NAMALWA (cell line): ENCODE data around the gene PACSIN2.
"Not testable (repeated sequence)": the region's sequence is repeated elsewhere in the genome, so short reads cannot be mapped to it uniquely, and the experiment has no call there.

Experiments
- DNase-seq: peaks from one replicate; pipeline ENCODE4 v3.0.0-alpha.2; 2015; ENCODE audit warnings: low spot score

Gene PACSIN2

DNA sequence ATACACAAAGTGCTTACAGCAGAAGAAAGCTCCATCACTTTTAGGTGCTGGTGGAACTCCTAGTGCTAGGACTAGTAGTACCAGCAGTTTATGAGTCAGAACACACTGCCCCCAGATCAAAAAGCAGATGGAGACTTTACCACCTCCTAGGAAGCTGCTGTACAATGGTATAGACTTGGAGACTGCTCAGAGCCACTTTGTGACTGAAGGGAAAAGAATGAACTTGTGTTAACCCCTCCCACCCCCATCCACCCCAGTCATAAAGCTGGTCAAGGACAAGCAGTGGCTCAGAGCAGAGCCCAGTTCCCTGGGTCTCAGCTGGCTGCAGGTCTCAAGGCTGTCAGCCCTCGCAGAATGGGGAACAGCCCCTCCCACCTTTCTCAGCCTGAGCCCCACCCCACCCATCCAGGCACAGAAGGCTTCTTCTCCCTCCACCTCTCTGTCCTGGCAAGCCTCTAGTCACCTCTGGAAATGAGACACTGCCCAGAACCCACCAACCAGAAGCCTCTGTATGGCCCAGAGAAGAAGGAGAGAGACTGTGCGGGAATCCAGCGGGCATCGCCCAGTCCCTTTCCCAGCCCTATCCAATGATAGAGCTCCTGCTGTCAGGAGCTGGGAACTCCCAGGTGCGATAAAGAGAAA lies 23.8 kb downstream of the PACSIN2 start:
- no peak for DNase-seq

- DNase-seq: no peak
Measured at GRCh38 chr22:42990131-42990838, 24.7 kb downstream of the PACSIN2 start.

DNA sequence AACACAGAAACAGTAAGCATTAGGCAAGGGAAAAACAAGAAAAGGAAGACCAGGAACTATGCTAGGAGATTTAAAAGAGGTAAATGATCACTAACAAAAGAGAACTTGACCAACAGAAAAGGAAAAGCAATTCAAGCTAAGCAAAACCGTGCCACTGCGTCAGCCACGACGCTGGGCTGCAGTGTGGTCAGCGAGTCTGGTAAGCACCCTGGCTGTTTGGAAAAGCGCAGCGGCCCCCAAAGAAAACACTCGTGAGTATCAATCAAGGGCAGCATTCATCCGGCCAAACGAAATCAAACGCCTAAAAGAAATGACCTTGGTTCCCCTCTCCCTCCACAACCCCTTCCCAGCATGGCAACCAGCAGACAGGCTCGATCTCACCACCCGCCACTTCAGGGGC lies 28.8 kb downstream of the PACSIN2 start:
- no peak for DNase-seq

DNA sequence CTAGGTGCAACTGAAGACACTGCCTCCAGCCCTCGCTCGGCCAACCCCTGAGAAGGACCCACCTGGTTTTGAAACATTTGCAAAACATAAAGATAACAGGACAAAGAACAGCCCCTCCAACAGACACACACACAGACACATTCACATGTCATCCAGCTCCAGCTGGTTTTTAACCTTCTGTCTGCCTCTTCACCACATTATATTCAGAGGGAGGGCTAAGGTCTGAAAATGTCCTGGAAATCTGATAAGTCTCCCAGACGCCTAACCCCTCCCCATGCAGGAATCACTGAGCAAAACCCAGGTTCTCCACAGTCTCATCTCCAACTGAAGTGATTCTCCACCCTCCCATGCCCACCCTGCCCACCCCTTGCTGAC lies 29.4 kb downstream of the PACSIN2 start:
- no peak for DNase-seq

- DNase-seq: no peak
Measured at GRCh38 chr22:42984814-42985530, 30.0 kb downstream of the PACSIN2 start.

DNA sequence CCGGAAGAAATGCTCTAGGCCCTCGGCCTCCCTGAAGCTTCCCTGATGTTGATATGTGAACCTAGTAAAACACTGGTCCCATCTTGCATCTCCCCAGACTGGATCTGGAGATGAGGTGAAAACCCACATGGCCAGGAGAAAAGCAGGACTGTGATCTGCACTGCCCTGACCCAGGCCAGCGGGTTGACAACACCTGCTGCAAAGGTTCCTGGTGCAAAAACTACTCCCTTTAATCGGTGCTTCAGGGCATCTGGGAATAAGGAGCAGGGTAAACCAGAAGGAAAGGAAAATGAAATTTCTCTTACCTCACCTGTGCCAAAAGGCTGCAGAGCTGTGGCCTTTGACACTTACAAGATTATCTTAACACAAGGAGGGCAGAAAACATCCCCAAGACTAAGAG lies 30.6 kb downstream of the PACSIN2 start:
- DNase-seq: no peak

- no peak for DNase-seq
Measured at GRCh38 chr22:42983470-42983869, 31.5 kb downstream of the PACSIN2 start.

- DNase-seq: no peak
Measured at GRCh38 chr22:42979606-42980005, 35.3 kb downstream of the PACSIN2 start.

DNA sequence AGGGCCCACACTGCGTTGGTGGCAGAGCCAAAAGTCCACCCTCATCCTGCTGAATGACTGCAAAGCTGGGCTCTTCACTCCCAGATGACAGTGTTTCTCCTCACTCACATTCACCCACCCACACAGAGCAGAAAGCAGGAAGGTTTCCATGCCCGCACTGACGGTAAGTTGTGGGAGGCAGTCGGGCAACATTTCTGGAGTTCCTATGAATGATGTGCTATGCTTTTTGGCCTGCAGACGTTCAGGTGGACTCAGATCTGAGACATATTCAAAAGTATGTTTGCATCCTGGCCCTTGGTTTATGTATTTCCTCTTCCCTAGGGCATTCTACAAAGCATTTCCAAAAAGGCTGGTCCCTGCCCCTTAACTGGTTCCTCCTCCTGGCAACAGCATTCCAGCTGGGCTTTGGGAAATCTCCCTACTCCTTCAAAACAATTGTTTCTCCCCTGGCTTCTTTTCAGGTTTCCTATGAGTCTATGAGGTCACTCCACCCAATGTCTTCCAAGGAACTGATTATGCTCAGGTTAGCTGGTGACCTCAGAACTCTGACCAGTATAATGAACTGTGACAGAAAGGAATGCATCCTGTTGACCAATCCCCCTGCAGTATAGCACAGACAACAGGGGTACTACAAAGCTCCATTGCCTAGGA lies 36.4 kb downstream of the PACSIN2 start:
- no peak for DNase-seq

DNA sequence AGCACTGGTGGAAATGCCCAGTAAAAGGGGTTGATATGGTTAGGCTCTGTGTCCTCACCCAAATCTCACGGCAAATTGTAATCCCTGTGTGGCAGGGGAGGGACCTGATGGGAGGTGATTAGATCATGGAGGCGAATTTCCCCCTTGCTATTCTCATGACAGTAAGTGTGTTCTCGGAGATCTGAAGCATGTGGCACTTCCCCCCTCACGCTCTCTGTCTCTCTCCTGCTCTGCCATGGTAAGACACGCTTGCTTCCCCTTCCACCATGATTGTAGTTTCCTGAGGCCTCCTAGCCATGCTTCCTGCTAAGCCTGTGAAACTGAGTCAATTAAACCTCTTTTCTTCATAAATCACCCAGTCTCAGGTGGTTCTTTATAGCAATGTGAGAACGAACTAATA lies 37.4 kb downstream of the PACSIN2 start:
- DNase-seq: no peak

- no peak for DNase-seq
Measured at GRCh38 chr22:42976217-42976933, 38.6 kb downstream of the PACSIN2 start.

GRCh38 chr22:42974223-42974622 lies 40.7 kb downstream of the PACSIN2 start:
- DNase-seq: no peak

DNA sequence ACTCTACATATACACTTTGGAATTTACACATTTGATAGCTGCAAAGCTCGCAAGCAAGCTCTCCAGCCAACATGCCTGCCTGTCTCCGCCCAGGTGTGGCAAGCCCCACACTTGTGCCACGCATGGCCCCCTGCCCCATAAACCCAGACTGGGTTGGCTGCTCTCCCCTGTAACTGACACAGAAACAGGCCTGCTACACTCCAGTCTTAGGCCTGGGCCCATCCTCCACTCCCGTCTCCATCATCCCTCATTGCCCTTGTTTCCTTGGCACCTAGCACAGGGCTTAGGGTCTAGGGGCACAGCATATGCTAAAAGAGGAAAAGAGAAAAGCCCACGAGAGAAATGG lies 41.4 kb downstream of the PACSIN2 start:
- no peak for DNase-seq

GRCh38 chr22:42972649-42973535 lies 42.1 kb downstream of the PACSIN2 start:
- no peak for DNase-seq

GRCh38 chr22:42971473-42971860 lies 43.5 kb downstream of the PACSIN2 start:
- DNase-seq: not testable (repeated sequence)

DNA sequence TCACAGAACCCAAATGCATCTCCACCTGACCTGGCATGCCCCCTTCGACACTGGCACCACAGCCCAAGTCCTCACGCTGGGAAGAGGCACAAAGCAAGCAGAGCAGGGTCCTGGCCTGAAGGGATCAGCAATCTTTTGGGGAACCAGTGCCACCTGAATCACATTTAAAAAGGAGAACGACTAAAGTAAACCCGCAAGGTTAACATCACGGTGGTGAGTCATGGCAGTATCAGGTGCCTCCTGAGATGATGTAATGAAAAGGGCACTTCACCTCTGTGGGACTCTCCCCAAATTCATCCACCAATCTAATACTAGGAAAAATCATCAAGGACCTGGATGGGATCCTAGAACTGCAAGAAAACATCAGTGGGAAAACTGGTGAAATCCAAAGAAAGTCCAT lies 44.9 kb downstream of the PACSIN2 start:
- no peak for DNase-seq

DNA sequence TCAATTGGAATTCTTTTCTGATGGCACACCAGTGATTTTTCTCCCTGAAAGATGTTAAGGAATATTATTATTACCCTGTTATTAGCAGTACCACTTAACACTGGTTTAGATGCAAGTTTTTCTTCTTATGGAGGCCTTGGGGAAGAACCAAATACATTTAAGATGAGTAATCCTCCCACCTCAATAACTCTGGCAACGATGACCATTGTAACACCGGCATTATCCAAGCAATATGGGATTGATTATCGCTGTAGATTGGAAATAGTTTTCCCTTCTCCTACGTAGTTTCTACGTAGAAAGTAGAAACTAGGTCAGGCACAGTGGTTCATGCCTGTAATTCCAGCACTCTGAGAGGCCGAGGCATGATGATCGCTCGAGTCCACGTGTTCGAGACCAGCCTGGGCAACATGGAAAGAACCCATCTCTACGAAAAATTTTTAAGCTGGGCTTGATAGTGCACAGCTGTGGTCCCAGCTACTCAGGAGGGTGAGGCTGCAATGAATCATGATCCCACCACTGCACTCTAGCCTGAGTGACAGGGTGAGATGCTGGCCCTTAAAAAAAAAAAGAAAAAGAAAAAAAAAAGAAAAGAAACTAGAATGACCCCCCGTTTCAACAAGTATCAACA lies 45.5 kb downstream of the PACSIN2 start:
- DNase-seq: no peak

GRCh38 chr22:42967933-42968332 lies 47.0 kb downstream of the PACSIN2 start:
- peak; percentile 53 for DNase-seq

- DNase-seq: no peak
Measured at GRCh38 chr22:42967005-42967404, 47.9 kb downstream of the PACSIN2 start.

DNA sequence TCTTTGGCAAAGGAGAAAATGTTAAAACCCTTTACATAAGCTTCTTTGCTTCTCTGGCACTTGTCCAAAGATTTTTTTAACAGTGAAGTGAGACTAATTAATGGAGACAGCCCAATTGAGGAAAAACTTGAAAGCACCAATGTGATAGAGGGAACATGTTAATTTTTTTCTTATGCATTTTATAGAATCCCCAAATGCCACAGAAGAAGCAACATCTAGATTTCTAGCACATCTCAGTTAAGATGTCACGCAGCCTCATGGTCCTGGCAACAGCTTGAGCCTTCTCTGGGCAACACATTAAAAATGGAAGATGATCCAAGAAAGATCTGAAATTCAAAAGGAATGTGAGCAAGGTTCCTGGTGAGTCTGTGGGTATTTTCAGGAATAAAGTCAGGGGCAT lies 48.5 kb downstream of the PACSIN2 start:
- DNase-seq: no peak
